ENCODE measurements around the gene PI4KA.
"Not testable (repeated sequence)": the region's sequence is repeated elsewhere in the genome, so short reads cannot be mapped to it uniquely, and the experiment has no call there.

The PI4KA gene

GRCh38 chr22:20821717-20822239, 36.8 kb downstream of the PI4KA start:
- H3K4me1 ChIP-seq (ENCODE audit: control insufficient read depth, low read depth, low read length); H3K9ac ChIP-seq (ENCODE audit: low read length); H3K27me3 ChIP-seq (ENCODE audit: control insufficient read depth, insufficient read depth, low read length); H3K4me3 ChIP-seq (ENCODE audit: low read length); H3K27ac ChIP-seq (ENCODE audit: low read length); H3K36me3 ChIP-seq (ENCODE audit: control insufficient read depth, low read depth, low read length); H3K9me3 ChIP-seq (ENCODE audit: control insufficient read depth, low read depth, low read length): not testable (repeated sequence)

GRCh38 chr22:20819471-20819870, 39.1 kb downstream of the PI4KA start:
- Histone ChIP-seq H3K9ac (ENCODE audit: low read length) (no peak overlapping the region), H3K27me3 (ENCODE audit: control insufficient read depth, insufficient read depth, low read length) (no peaks in the 10 kb centered on the region), H3K27ac (ENCODE audit: low read length) (no peak overlapping the region), H3K4me3 (ENCODE audit: low read length) (no peak overlapping the region), H3K4me1 (ENCODE audit: control insufficient read depth, low read depth, low read length) (no peaks in the 10 kb centered on the region), H3K9me3 (ENCODE audit: control insufficient read depth, low read depth, low read length) (no peaks in the 10 kb centered on the region), H3K36me3 (ENCODE audit: control insufficient read depth, low read depth, low read length) (peaks cover 7% of the 10 kb centered on the region)

GRCh38 chr22:20818471-20818870, 40.1 kb downstream of the PI4KA start:
- Histone ChIP-seq H3K27me3 (ENCODE audit: control insufficient read depth, insufficient read depth, low read length) (no peaks in the 10 kb centered on the region), H3K27ac (ENCODE audit: low read length) (no peak overlapping the region), H3K4me3 (ENCODE audit: low read length) (no peak overlapping the region), H3K36me3 (ENCODE audit: control insufficient read depth, low read depth, low read length) (peaks cover 7% of the 10 kb centered on the region), H3K9me3 (ENCODE audit: control insufficient read depth, low read depth, low read length) (no peaks in the 10 kb centered on the region), H3K9ac (ENCODE audit: low read length) (no peak overlapping the region), H3K4me1 (ENCODE audit: control insufficient read depth, low read depth, low read length) (no peaks in the 10 kb centered on the region)

- no peak overlapping the region for H3K27ac ChIP-seq (ENCODE audit: low read length)
- H3K27me3 ChIP-seq (ENCODE audit: control insufficient read depth, insufficient read depth, low read length): no peaks in the 10 kb centered on the region
- no peak overlapping the region for H3K4me3 ChIP-seq (ENCODE audit: low read length)
- H3K9ac ChIP-seq (ENCODE audit: low read length): no peak overlapping the region
- no peaks in the 10 kb centered on the region for H3K4me1 ChIP-seq (ENCODE audit: control insufficient read depth, low read depth, low read length)
- no peaks in the 10 kb centered on the region for H3K9me3 ChIP-seq (ENCODE audit: control insufficient read depth, low read depth, low read length)
- H3K36me3 ChIP-seq (ENCODE audit: control insufficient read depth, low read depth, low read length): peaks cover 10% of the 10 kb centered on the region
Observed at GRCh38 chr22:20816559-20816958, 42.1 kb downstream of the PI4KA start.

- Histone ChIP-seq H3K9me3 (ENCODE audit: control insufficient read depth, low read depth, low read length) (no peaks in the 10 kb centered on the region), H3K9ac (ENCODE audit: low read length) (no peak overlapping the region), H3K4me1 (ENCODE audit: control insufficient read depth, low read depth, low read length) (no peaks in the 10 kb centered on the region), H3K27ac (ENCODE audit: low read length) (no peak overlapping the region), H3K27me3 (ENCODE audit: control insufficient read depth, insufficient read depth, low read length) (no peaks in the 10 kb centered on the region), H3K36me3 (ENCODE audit: control insufficient read depth, low read depth, low read length) (peaks cover 10% of the 10 kb centered on the region), H3K4me3 (ENCODE audit: low read length) (no peak overlapping the region)
Observed at GRCh38 chr22:20815477-20816050, 43.0 kb downstream of the PI4KA start.

GRCh38 chr22:20814221-20814808, 44.3 kb downstream of the PI4KA start:
- Histone ChIP-seq H3K4me3 (ENCODE audit: low read length) (no peak overlapping the region), H3K9ac (ENCODE audit: low read length) (no peak overlapping the region), H3K27me3 (ENCODE audit: control insufficient read depth, insufficient read depth, low read length) (no peaks in the 10 kb centered on the region), H3K9me3 (ENCODE audit: control insufficient read depth, low read depth, low read length) (no peaks in the 10 kb centered on the region), H3K27ac (ENCODE audit: low read length) (no peak overlapping the region), H3K36me3 (ENCODE audit: control insufficient read depth, low read depth, low read length) (peaks cover 10% of the 10 kb centered on the region), H3K4me1 (ENCODE audit: control insufficient read depth, low read depth, low read length) (no peaks in the 10 kb centered on the region)

- Histone ChIP-seq H3K4me1 (ENCODE audit: control insufficient read depth, low read depth, low read length) (no peaks in the 10 kb centered on the region), H3K27ac (ENCODE audit: low read length) (no peak overlapping the region), H3K9me3 (ENCODE audit: control insufficient read depth, low read depth, low read length) (no peaks in the 10 kb centered on the region), H3K36me3 (ENCODE audit: control insufficient read depth, low read depth, low read length) (peaks cover 10% of the 10 kb centered on the region), H3K4me3 (ENCODE audit: low read length) (no peak overlapping the region), H3K27me3 (ENCODE audit: control insufficient read depth, insufficient read depth, low read length) (no peaks in the 10 kb centered on the region), H3K9ac (ENCODE audit: low read length) (no peak overlapping the region)
Observed at GRCh38 chr22:20813056-20813455, 45.6 kb downstream of the PI4KA start.

- Histone ChIP-seq H3K9ac (ENCODE audit: low read length) (no peak overlapping the region), H3K9me3 (ENCODE audit: control insufficient read depth, low read depth, low read length) (no peaks in the 10 kb centered on the region), H3K27ac (ENCODE audit: low read length) (no peak overlapping the region), H3K36me3 (ENCODE audit: control insufficient read depth, low read depth, low read length) (peaks cover 13% of the 10 kb centered on the region), H3K4me1 (ENCODE audit: control insufficient read depth, low read depth, low read length) (no peaks in the 10 kb centered on the region), H3K27me3 (ENCODE audit: control insufficient read depth, insufficient read depth, low read length) (no peaks in the 10 kb centered on the region), H3K4me3 (ENCODE audit: low read length) (no peak overlapping the region)
Observed at GRCh38 chr22:20811971-20812660, 46.5 kb downstream of the PI4KA start.

GRCh38 chr22:20811171-20811570, 47.4 kb downstream of the PI4KA start:
- H3K27ac ChIP-seq (ENCODE audit: low read length): no peak overlapping the region
- peaks cover 8% of the 10 kb centered on the region for H3K36me3 ChIP-seq (ENCODE audit: control insufficient read depth, low read depth, low read length)
- no peaks in the 10 kb centered on the region for H3K9me3 ChIP-seq (ENCODE audit: control insufficient read depth, low read depth, low read length)
- no peak overlapping the region for H3K9ac ChIP-seq (ENCODE audit: low read length)
- H3K4me1 ChIP-seq (ENCODE audit: control insufficient read depth, low read depth, low read length): no peaks in the 10 kb centered on the region
- no peak overlapping the region for H3K4me3 ChIP-seq (ENCODE audit: low read length)
- H3K27me3 ChIP-seq (ENCODE audit: control insufficient read depth, insufficient read depth, low read length): no peaks in the 10 kb centered on the region

GRCh38 chr22:20810645-20811044, 48.0 kb downstream of the PI4KA start:
- peaks cover 8% of the 10 kb centered on the region for H3K36me3 ChIP-seq (ENCODE audit: control insufficient read depth, low read depth, low read length)
- no peak overlapping the region for H3K4me3 ChIP-seq (ENCODE audit: low read length)
- no peak overlapping the region for H3K27ac ChIP-seq (ENCODE audit: low read length)
- H3K9me3 ChIP-seq (ENCODE audit: control insufficient read depth, low read depth, low read length): no peaks in the 10 kb centered on the region
- no peaks in the 10 kb centered on the region for H3K4me1 ChIP-seq (ENCODE audit: control insufficient read depth, low read depth, low read length)
- no peak overlapping the region for H3K9ac ChIP-seq (ENCODE audit: low read length)
- H3K27me3 ChIP-seq (ENCODE audit: control insufficient read depth, insufficient read depth, low read length): no peaks in the 10 kb centered on the region

- Histone ChIP-seq H3K9ac (ENCODE audit: low read length) (no peak overlapping the region), H3K4me1 (ENCODE audit: control insufficient read depth, low read depth, low read length) (no peaks in the 10 kb centered on the region), H3K27ac (ENCODE audit: low read length) (no peak overlapping the region), H3K36me3 (ENCODE audit: control insufficient read depth, low read depth, low read length) (peaks cover 11% of the 10 kb centered on the region), H3K9me3 (ENCODE audit: control insufficient read depth, low read depth, low read length) (no peaks in the 10 kb centered on the region), H3K4me3 (ENCODE audit: low read length) (no peak overlapping the region), H3K27me3 (ENCODE audit: control insufficient read depth, insufficient read depth, low read length) (no peaks in the 10 kb centered on the region)
Observed at GRCh38 chr22:20809538-20810185, 48.9 kb downstream of the PI4KA start.

Measured in iPS-18a (cell line).